ENCODE measurements around the gene RYK. TPM values are rescaled to one million over a fixed set of nuclear protein-coding genes. Genes with fewer than 3 reads are reported as not detected.

RYK gene
- polyA plus RNA-seq, 2 of the 4 experiments (the other 2 are of a cell fraction): 28.4 to 41.9 TPM

- Histone ChIP-seq H3K4me3 (no peak overlapping the region), H3K4me2 (peak overlapping the region; percentile 33; the same call in 1 of the 3 replicates), H3K9me3 (no peaks in the 10 kb centered on the region), H3K27ac (peak overlapping the region in 1 of 2 experiments; percentile 28; a peak in 1 of 6 replicates), H3K4me1 (peaks cover 19% of the 10 kb centered on the region)
- FAIRE-seq (no peak), ATAC-seq (no peak), DNase-seq (ENCODE audit: low read depth in 1 of 2, low spot score in 1 of 2) (no peak)
- CTCF ChIA-PET: no interaction called here
- 21% methylated on average over 1 of the region's 1 CpG for WGBS (ENCODE audit: missing lambda C conversion rate)
- POLR2A ChIA-PET: no interaction called here
- TF ChIP-seq, protein P1, sequence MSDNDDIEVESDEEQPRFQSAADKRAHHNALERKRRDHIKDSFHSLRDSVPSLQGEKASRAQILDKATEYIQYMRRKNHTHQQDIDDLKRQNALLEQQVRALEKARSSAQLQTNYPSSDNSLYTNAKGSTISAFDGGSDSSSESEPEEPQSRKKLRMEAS (IDR thresholded peaks at IDR 0.05): no peak
- TF ChIP-seq MAFK (IDR thresholded peaks at IDR 0.05; ENCODE audit: partially characterized antibody) (no peak), EHMT2 (IDR thresholded peaks at IDR 0.05; ENCODE audit: low read depth) (no peak), SREBF2 (IDR thresholded peaks at IDR 0.05) (no peak), POLR2AphosphoS2 (conservative IDR thresholded peaks at IDR 0.05; ENCODE audit: low read length) (no peak), BCL3 (IDR thresholded peaks at IDR 0.05) (no peak), ZNF302 (CRISPR knock-in tag; IDR thresholded peaks at IDR 0.05) (no peak), SMC3 (IDR thresholded peaks at IDR 0.05) (no peak), RCOR1 (IDR thresholded peaks at IDR 0.05; ENCODE audit: low read depth, low read length) (no peak), EHF (CRISPR knock-in tag; IDR thresholded peaks at IDR 0.05) (no peak), KDM5A (IDR thresholded peaks at IDR 0.05) (no peak), JUNB (IDR thresholded peaks at IDR 0.05) (no peak), ZSCAN20 (CRISPR knock-in tag; IDR thresholded peaks at IDR 0.05) (no peak), ELK1 (IDR thresholded peaks at IDR 0.05; ENCODE audit: low read depth, low read length) (no peak), TP53 (CRISPR knock-in tag; IDR thresholded peaks at IDR 0.05) (no peak), CBX2 (IDR thresholded peaks at IDR 0.05; ENCODE audit: borderline replicate concordance, low read depth) (no peak), ESRRA (IDR thresholded peaks at IDR 0.05; ENCODE audit: borderline replicate concordance, low read length) (no peak), MAZ (IDR thresholded peaks at IDR 0.05; ENCODE audit: borderline replicate concordance, low read depth, low read length) (no peak), BHLHE40 (IDR thresholded peaks at IDR 0.05; ENCODE audit: low read depth, low read length) (no peak)
Measured at GRCh38 chr3:134260987-134261386, 10.3 kb upstream of the RYK start.

GRCh38 chr3:134258761-134259347 lies 8.2 kb upstream of the RYK start:
- H3K27ac ChIP-seq: peak overlapping the region; percentile 49 to 64; a peak in 3 of 6 replicates
- peak; percentile 10 to 51 for DNase-seq (ENCODE audit: low read depth in 1 of 2, low spot score in 1 of 2)
- ATAC-seq: peak; percentile 73 to 78; a peak in 5 of 6 replicates
- WGBS (ENCODE audit: missing lambda C conversion rate): 41% methylated on average over 4 of the region's 4 CpGs
- H3K9me3 ChIP-seq: no peaks in the 10 kb centered on the region
- CTCF ChIA-PET: no interaction called here
- peak overlapping the region; percentile 54 for H3K4me2 ChIP-seq
- H3K4me3 ChIP-seq: no peak overlapping the region
- peaks cover 19% of the 10 kb centered on the region for H3K4me1 ChIP-seq
- no peak for FAIRE-seq
- TF ChIP-seq CHD4 (IDR thresholded peaks at IDR 0.05; ENCODE audit: borderline replicate concordance): no peak
- TF ChIP-seq FOSL2 (IDR thresholded peaks at IDR 0.05): no peak
- TF ChIP-seq FOSL2 (CRISPR knock-in tag; IDR thresholded peaks at IDR 0.05): peak; percentile 42; the same call in 1 of the 2 replicates
- peak in 1 of 2 experiments; percentile 9; a peak in 1 of 4 replicates for TF ChIP-seq CEBPB (IDR thresholded peaks at IDR 0.05)
- TF ChIP-seq, protein P1 (IDR thresholded peaks at IDR 0.05): no peak
- POLR2A ChIA-PET: interaction anchor here (1.2 kb wide), 1 partner anchor 8 kb away, joined by 3 read pairs; the partner anchor contains the start of gene RYK

- no peak for ATAC-seq
- no peak overlapping the region for H3K27ac ChIP-seq
- TF ChIP-seq EP300 (IDR thresholded peaks at IDR 0.05) (no peak), ELK1 (IDR thresholded peaks at IDR 0.05; ENCODE audit: low read depth, low read length) (no peak)
- ChIA-PET CTCF (interaction anchor here (0.6 to 1.6 kb wide), 2 partner anchors 33 to 43 kb away, joined by 3 read pairs; no protein-coding TSS in a partner anchor), POLR2A (no interaction called here)
- DNase-seq (ENCODE audit: low read depth in 1 of 2, low spot score in 1 of 2): no peak
- no peak overlapping the region for H3K4me2 ChIP-seq
- no peaks in the 10 kb centered on the region for H3K9me3 ChIP-seq
- H3K4me3 ChIP-seq: no peak overlapping the region
- no peak for FAIRE-seq
- peaks cover 18% of the 10 kb centered on the region for H3K4me1 ChIP-seq
Measured at GRCh38 chr3:134255404-134255803, 4.7 kb upstream of the RYK start.

All from A549 (cell line).